T-helper 9 cell (primary cell): ENCODE data around the gene CRADD.
"Not testable (repeated sequence)": the region's sequence is repeated elsewhere in the genome, so short reads cannot be mapped to it uniquely, and the experiment has no call there.

Experiments used
- DNase-seq: peaks from one replicate; pipeline ENCODE4 v3.0.0-alpha.2; 2020

The CRADD gene

DNA sequence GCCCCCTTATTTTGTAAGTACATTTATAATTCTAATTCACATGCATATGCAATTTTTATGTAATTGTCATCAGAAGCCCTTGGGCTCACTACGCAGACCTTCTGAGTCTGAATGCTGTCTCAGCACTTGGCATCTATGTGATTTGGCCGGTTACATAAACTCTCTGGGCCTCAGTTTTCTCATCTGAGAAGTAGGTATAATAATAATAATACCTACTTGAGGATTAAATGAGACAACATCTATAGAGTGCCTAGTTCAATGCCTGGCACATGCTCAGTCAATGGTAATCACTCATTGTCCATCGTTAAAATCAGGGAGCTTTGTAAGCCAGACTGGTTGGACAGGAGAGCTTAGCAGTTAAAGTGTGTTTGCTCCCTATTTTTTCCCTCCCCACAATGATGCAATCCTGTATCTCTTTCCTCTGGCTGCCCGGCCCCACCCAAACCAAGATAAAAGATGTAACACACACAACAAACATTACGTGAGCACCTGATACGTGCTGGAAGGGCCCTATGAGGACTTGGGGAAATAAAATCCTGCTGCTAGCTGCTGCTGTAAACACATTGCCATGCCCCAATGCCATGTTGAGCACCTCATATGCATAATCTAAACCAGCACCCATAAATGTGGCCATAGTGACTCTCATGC is 235.0 kb downstream of the CRADD start:
- no peak for DNase-seq

DNA sequence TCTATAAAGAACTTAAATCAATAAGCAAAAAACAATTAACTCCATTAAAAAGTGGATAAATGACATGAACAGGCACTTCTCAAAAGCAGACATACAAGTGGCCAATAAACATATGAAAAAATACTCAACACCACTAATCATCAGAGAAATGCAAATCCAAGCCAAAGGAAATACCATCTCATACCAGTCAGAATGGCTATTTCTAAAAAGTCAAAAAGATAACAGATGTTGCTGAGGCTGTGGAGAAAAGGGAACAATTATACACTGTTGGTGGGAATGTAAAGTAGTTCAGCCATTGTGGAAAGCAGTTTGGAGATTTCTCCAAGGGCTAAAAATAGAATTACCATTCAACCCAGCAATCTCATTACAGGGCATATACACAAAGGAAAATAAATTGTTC is 236.7 kb downstream of the CRADD start:
- no peak for DNase-seq

DNA sequence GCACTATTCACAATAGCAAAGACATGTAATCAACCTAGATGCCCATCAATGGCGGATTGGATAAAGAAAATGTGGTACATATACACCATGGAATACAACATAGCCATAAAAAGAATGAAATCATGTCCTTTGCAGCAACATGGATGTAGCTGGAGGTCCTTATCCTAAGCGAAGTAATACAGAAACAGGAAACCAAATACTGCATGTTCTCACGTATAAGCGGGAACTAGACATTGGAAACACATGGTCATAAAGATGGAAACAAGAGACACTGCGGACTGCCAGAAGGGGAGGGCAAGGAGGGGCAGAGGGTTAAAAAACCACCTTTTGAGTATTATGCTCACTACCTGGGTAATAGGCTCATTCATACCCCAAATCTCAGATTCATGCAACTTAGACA is 237.1 kb downstream of the CRADD start:
- DNase-seq = no peak

DNA sequence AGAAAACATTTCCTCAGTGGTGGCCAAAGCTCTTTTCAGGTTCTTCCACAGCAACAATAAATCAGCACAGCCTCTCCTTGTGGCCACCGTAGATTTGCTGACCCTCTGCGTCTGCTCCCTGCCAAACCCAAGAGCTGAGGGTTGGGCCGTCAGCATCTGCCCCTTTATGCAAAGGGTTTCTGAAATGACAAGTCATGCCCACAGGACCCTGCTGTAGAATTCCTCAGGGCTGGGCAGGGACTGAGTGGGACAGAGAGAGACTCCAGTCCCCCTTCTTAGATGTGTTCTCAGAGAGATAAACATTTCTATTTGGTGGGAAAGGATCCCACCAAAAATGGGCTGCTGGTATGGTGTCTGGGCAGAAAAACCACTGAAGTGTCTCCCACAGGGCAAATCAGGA is 238.2 kb downstream of the CRADD start:
- no peak for DNase-seq

DNA sequence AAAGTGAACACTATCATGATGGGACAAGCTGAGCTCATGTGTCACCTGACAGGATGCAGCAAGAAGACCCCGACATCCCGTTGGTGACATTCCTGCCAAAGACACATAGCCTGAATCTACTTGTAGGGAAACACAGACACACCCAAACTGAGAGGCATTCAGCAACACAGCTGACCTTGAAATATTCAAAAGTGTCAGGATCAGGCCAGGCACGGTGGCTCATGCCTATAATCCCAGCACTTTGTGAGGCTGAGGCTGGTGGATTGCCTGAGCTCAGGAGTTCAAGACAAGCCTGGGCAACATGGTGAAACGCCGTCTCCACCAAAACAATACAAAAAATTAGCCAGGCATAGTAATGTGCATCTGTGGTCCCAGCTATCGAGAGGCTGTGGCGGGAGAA is 239.2 kb downstream of the CRADD start:
- no peak for DNase-seq

DNA sequence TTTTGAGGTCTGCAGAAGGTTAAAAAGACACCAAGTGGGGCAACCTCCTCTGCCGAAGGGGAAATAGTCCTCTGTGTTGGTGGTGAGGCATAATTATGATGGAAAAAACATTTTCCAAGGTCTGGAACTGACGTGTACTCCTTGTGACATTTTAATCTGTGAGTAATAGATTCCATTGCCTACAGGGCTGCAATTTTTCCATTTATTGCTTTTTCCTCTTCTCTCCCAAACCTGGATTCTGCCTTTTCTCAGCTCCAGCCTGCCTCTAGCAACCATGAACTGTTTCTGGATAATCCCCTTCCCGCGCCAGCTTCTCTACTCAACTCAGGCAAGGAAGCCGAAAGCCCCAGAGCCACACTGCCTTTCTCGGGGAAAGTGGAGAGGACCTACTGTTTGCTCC is 241.1 kb downstream of the CRADD start:
- no peak for DNase-seq

DNA sequence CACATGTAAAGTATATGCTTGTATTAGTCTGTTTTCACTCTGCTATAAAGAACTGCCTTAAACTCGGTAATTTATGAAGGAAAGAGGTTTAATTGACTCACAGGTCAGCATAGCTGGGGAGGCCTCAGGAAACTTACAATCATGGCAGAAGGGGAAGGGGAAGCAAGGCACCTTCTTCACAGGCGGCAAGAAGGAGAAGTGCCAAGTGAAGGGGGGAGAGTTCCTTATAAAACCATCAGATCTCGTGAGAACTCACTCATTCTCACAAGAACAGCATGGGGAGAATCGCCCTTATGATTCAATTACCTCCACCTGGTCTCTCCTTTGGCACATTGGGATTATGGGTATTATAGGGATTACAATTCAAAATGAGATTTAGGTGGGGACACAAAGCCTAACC is 241.7 kb downstream of the CRADD start:
- DNase-seq = no peak

DNA sequence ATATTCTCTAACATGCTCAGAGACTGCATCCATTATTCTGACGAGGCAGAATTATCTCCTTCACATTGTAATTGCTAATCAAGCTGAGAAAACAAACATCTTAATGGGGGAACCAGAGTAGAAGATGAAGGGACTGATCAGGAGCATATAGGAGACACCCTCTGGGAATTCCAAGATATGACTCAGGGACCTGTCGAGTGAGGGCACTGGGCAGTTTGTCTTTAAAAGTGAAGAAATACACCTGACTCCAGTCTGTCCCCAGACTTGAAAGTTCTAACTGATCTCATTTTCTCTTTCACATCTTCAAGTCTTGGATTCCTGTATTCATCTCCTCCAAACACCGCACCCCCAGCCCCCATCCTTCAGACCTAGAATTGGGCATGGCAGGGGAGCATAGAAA is 244.3 kb downstream of the CRADD start:
- no peak for DNase-seq

DNA sequence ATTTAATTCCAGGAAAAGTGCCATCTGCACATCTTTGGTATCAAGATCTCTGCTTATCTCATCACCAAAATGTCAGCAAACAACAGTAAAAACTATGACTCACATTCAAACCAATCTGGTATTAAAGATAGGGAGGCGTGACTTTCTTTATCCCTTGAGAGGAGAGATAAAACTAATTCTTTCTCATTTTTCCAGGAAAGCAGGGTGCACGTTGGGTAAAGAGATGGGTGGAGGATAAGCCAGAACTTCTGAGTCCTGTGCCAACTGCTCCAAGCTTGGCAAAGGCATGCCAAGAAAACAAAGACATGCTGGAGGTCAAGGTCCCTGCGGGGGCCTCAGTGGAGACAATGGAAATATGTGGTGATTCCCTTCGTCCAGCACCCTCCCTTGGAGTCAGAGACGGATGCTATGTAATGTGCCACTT is 245.4 kb downstream of the CRADD start:
- DNase-seq = no peak

DNA sequence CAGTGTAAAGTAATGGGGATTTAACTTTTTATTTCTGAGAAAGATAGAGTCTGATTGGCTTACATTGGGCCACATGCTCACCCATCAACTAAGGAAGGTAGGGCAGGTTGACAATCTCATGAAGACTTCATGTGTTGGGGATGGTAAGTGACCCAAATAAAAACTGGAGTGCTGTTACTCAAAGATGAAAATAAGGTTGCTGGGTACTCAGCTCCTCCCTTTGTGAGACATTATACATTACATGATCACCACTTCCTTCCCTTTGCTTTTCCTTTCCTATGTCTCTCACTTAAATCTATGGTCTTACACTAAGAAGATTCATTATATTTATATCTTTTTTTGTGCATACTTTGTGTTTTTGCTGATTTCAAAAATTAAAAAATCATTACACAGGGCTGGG is 247.2 kb downstream of the CRADD start:
- DNase-seq = no peak

DNA sequence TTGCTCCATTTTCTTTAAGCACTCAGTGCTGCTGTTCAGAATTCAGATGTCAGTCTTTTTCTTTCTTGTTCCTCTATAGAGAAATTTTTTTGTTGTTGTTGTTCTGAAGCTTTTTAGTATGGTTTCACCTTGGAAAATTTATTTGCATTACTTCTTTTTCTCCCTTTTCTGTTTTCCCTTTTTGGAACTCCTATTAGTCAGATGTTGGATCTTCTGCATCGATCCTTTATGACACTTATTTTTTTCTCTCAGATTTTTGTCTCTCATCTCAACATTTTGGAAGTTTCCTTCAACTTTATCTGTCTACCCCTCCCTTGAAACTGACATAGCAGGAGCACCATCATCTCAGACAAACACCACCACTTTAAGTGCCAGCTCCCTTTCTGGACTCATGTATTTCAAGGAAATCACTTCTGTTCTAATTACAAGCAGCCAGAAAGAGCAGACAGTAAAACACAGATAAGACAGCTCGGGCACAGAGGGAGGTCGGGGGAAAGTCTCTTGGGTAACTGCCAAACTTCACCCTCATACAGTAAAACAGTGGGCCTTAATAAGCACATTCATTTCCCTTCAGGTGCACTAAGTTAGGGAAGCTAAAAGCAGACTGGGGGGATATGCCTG is 248.5 kb downstream of the CRADD start:
- DNase-seq = no peak

DNA sequence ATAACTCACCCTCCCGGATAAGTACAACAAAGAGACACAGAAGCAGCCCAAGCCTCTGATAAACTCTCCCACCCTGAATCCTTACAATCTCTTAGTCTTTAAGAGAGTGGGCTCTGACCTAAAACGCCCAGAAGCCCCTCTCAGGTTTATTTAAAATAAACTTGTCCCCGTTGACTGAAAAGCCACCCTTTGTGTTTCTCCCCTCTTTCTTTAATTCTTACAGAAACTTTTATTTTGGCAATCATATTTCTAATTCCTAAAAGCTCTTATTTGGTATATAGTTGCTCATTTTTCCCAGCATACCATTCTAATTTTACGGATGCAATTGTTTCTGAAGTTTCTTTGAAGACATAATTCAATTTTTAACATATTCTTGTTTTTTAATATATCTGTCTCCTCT is 249.1 kb downstream of the CRADD start:
- no peak for DNase-seq

DNA sequence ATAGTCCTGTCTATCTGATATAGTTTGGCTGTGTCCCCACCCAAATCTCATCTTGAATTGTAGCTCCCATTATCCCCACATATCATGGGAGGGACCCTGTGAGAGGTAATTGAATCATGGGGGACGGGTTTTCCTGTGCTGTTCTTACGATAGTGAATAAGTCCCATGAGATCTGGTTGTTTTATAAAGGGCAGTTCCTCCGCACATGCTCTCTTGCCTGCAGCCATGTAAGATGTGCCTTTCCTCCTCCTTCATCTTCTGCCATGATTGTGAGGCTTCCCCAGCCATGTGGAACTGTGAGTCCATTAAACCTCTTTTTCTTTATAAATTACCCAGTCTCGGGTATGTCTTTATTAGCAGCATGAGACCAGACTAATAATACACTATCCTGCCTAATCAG is 251.9 kb downstream of the CRADD start:
- DNase-seq = not testable (repeated sequence)

DNA sequence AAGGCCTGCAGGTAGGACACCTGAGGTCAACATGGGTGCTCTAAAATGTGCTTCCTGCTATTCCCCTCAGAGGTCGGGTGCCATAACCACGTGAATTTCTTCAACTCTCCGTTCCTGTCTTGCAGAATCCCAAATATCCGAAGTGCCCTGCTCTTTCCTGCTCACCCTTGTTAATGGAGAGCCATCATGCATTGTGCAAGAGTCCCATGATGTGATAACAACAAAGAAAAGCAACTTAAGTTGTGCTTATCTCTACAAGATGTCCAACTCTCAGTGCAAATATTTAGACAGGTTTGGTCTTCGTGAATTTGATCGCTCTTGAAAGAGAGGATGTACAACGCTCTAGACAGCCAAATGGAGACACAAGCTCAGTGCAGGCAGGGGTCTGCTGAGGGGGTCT is 260.6 kb downstream of the CRADD start:
- DNase-seq = no peak

DNA sequence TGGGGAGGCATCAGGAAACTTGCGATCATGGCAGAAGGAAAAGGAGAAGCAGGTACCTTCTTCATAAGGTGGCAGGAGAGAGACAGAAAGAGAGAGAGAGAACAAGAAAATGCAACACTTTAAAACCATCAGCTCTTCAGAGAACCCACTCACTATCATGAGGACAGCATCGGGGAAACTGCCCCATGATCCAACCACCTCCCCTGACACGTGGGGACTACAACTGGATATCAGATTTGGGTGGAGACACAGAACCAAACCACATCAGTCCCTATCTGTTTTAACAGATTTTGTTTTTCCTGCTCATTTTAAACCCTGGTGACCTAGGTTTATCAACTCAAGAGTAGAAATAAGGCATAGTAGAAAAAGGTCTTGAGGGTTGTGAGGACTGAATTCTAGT is 261.1 kb downstream of the CRADD start:
- DNase-seq = no peak

DNA sequence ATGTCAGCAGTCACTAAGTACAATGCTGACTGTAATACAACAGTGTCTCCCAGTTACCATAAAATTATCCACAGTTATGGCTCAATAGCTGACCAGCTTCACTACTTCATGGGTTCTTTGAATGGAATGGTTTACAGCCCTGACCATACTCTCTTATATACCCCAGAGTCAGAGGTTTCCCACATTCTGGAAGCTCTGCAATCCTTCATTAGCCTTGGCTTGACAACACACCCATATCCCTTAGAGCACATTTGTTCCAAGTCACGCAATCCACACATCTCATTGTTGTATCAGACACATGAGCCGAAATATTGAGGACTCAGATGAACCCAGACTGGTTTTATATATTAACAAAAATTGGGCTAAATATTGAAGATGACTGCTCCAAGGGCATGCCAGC is 261.8 kb downstream of the CRADD start:
- no peak for DNase-seq

DNA sequence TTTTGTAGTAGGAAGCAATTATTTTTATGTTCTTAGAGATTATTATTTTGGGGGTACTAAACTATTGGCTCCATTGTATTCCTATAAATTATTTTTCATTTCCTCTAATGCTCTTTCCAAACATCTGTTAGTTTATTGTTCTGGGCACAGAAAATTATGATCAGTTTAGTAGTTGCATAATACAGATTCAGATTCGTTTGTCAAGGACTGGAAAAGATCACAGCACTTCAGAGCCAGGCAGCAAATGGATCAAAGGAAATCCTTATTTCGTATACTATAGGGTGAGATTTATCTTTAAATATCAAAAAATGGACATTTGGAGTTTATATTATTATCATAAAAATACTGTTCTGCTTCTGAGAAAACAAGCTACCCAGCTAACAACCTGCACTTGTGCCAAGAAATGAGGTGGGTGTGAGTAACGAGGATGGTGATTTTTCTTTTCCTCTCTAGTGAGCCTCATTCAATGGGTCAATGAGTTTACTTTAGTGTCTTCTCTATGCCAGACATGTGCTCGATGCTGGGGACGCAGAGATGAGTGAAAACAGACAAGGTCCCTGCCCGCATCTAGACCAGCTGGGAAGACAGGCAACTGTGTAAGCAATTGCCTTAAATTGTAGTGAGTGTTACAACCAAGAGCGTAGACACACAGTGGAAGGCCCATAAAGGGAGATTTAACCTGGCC is 262.6 kb downstream of the CRADD start:
- DNase-seq = no peak

DNA sequence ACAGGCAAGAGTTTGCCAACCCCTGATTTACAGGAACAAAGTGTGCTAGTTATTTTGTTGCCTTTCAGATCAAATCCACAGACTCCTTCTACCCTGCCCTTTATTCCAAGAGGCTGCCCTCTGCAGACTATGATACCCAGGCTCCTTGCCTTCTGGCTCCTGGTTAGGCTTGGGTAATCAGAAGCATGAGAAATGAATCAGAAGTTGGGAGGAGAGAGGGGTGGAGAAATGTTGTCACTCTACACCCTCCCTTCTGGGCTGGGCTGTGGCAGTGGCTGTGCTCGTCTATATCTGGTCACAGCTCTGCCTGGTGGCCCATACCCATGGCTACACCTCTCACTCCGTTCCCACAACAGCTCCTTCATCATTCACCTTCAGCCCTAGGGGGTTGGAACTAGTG is 266.6 kb downstream of the CRADD start:
- DNase-seq = no peak

DNA sequence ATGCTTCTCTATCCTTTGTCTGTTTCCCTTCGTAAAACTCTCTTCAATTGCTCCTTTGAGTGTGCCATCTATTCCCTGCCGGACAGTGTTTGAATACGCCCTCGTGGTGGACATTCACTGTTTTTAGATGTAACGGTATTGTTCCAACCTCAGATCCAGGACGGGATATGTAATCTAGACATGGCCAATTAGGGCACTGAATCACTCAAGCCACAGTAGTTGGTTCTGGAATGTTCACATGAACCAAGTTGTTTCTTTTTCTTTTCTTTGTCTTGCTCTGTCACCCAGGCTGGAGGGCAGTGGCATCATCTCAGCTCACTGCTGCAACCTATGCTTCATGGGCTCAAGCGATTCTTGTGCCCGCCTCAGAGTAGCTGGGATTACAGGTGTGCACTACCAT is 267.0 kb downstream of the CRADD start:
- DNase-seq = no peak
